ENCODE results near the gene VPS37C.
"Not testable (repeated sequence)": the region's sequence is repeated elsewhere in the genome, so short reads cannot be mapped to it uniquely, and the experiment has no call there.

VPS37C gene

GRCh38 chr11:61165785-61166184, 4.6 kb upstream of the VPS37C start:
- peaks cover 51% of the 10 kb centered on the region for H3K4me1 Mint-ChIP-seq (ENCODE audit: low read depth)
- not testable (repeated sequence) for H3K27me3 Mint-ChIP-seq; H3K4me3 Mint-ChIP-seq; H3K9me3 Mint-ChIP-seq; H3K36me3 Mint-ChIP-seq (ENCODE audit: low read depth); H3K27ac Mint-ChIP-seq

- Mint-ChIP-seq H3K27ac (peak overlapping the region; percentile 86), H3K4me1 (ENCODE audit: low read depth) (peaks cover 60% of the 10 kb centered on the region), H3K4me3 (peak overlapping the region; percentile 27)
These were observed 3.6 kb upstream of the VPS37C start for GRCh38 chr11:61164606-61165424.

GRCh38 chr11:61163714-61164605, 2.7 kb upstream of the VPS37C start:
- H3K4me3 Mint-ChIP-seq, result peak overlapping the region; percentile 27
- H3K27me3 Mint-ChIP-seq, result no peaks in the 10 kb centered on the region
- peak overlapping the region; percentile 86 for H3K27ac Mint-ChIP-seq
- H3K36me3 Mint-ChIP-seq (ENCODE audit: low read depth), result no peaks in the 10 kb centered on the region
- peaks cover 67% of the 10 kb centered on the region for H3K4me1 Mint-ChIP-seq (ENCODE audit: low read depth)
- no peaks in the 10 kb centered on the region for H3K9me3 Mint-ChIP-seq

More at GRCh38 chr11:61164606-61165424, 3.6 kb upstream of the VPS37C start:
- Mint-ChIP-seq H3K27me3 (no peaks in the 10 kb centered on the region), H3K9me3 (no peaks in the 10 kb centered on the region), H3K36me3 (ENCODE audit: low read depth) (no peaks in the 10 kb centered on the region)

- H3K4me3 Mint-ChIP-seq, result no peak overlapping the region
- no peaks in the 10 kb centered on the region for H3K27me3 Mint-ChIP-seq
- H3K9me3 Mint-ChIP-seq, result no peaks in the 10 kb centered on the region
- H3K36me3 Mint-ChIP-seq (ENCODE audit: low read depth), result no peaks in the 10 kb centered on the region
- H3K4me1 Mint-ChIP-seq (ENCODE audit: low read depth), result peaks cover 71% of the 10 kb centered on the region
- H3K27ac Mint-ChIP-seq, result peak overlapping the region; percentile 14
These were observed 1.8 kb upstream of the VPS37C start for GRCh38 chr11:61163021-61163420.

DNA sequence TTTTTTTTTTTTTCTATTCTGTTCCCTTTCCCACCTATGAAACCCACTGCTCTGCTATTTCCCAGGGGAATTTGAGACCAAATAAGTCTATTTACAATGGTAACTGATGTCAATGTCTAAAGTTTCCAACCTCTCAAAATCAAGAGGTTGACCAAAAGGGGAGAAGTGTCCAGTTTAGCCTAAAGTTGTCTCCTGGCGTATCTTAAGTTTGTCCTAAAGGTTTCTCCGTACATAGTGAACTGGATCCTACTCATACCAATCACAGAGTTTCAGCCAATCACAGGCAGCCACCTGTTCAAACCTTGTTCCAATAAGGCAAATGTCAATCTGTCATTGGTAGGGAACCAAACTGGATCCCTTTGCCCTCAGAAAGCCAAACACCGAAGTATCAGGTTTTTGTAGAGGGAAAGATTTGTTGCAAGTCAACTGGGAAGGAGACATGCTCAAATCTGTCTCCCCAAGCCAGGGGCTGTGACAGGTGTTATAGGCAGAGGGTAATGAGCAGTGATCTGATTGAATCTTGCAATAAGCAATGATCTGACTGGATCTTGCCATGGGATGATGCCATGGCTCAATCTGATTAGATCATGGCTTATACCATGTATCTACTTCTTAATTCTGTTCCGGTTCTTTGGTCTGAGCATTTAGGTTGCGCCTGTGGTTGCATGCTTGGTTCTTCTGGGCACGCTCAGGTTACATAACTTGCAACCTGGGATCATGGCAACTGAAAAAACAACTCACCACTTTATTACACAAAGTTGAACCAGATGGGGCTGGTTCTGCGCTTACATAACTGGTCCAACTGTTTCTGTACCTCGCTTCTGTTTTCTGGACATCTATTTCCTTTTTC, 1.1 kb upstream of the VPS37C start:
- peaks cover 7% of the 10 kb centered on the region for H3K36me3 Mint-ChIP-seq (ENCODE audit: low read depth)
- H3K27ac Mint-ChIP-seq, result peak overlapping the region; percentile 90
- H3K9me3 Mint-ChIP-seq, result no peaks in the 10 kb centered on the region
- H3K27me3 Mint-ChIP-seq, result no peaks in the 10 kb centered on the region
- H3K4me3 Mint-ChIP-seq, result peak overlapping the region; percentile 90
- H3K4me1 Mint-ChIP-seq (ENCODE audit: low read depth), result peaks cover 70% of the 10 kb centered on the region

- Mint-ChIP-seq H3K27ac (peak overlapping the region; percentile 83), H3K4me3 (peak overlapping the region; percentile 88), H3K27me3 (no peaks in the 10 kb centered on the region), H3K4me1 (ENCODE audit: low read depth) (peaks cover 72% of the 10 kb centered on the region), H3K9me3 (peaks cover 4% of the 10 kb centered on the region), H3K36me3 (ENCODE audit: low read depth) (peaks cover 19% of the 10 kb centered on the region)
These were observed 588 bp downstream of the VPS37C start for GRCh38 chr11:61160487-61161189.

DNA sequence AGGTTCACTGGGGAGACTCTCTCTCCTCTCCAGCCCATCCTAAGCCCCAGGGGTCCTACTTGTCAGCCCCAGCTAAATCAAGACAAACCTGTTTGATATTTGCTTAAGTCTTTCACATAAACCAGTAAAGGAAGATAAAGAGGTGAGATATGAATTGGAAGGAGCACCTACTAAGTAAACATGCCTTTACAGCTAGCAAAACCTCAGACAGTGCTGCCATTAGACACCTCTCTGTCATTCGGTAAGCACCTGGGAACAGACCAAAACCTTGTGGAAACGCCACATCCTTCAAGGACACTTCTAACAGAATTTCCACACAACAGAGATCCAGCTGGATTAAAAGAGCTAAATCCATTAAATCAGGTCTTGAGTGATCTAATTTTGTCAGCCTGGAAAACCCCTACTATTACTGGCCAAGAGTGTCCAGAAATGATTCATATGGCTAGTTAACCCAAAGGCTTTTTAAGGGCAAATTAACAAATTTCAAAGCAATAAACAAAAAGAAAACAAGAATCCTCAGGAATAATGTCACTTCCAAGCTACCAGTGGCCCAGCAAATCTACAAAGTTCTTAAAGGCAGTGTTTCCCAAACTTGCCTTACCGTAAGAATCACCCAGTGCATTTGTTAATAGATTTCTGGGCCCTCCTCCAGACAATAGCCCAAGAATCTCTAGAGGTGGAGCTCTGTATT, 2.4 kb downstream of the VPS37C start:
- Mint-ChIP-seq H3K4me1 (ENCODE audit: low read depth) (peaks cover 61% of the 10 kb centered on the region), H3K27me3 (no peaks in the 10 kb centered on the region), H3K9me3 (peaks cover 11% of the 10 kb centered on the region), H3K36me3 (ENCODE audit: low read depth) (peaks cover 34% of the 10 kb centered on the region), H3K27ac (no peak overlapping the region), H3K4me3 (no peak overlapping the region)

DNA sequence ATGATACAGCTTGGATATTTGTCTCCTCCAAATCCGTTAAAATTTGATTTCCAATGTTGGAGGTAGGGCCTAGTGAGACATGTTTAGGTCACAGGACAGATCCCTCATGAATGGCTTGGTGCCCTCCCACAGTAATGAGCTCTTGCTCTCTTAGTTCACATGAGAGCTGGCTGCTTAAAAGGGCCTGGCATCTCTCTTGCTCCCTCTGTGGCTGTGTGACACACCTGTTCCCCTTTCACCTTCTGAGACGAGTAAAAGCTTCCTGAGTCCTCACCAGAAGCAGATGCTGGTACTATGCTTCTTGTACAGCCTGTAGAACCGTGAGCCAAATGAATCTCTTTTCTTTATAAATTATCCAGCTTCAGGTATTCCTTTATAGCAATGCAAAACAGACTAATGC, 3.5 kb downstream of the VPS37C start:
- H3K27ac Mint-ChIP-seq, result no peak overlapping the region
- H3K36me3 Mint-ChIP-seq (ENCODE audit: low read depth), result peaks cover 34% of the 10 kb centered on the region
- H3K4me1 Mint-ChIP-seq (ENCODE audit: low read depth), result peaks cover 51% of the 10 kb centered on the region
- no peak overlapping the region for H3K4me3 Mint-ChIP-seq
- peaks cover 11% of the 10 kb centered on the region for H3K9me3 Mint-ChIP-seq
- H3K27me3 Mint-ChIP-seq, result no peaks in the 10 kb centered on the region

- H3K36me3 Mint-ChIP-seq (ENCODE audit: low read depth), result peaks cover 34% of the 10 kb centered on the region
- H3K9me3 Mint-ChIP-seq, result peaks cover 11% of the 10 kb centered on the region
- H3K4me3 Mint-ChIP-seq, result no peak overlapping the region
- H3K27ac Mint-ChIP-seq, result peak overlapping the region; percentile 6
- peaks cover 37% of the 10 kb centered on the region for H3K4me1 Mint-ChIP-seq (ENCODE audit: low read depth)
- H3K27me3 Mint-ChIP-seq, result no peaks in the 10 kb centered on the region
These were observed 5.5 kb downstream of the VPS37C start for GRCh38 chr11:61155741-61156140.

DNA sequence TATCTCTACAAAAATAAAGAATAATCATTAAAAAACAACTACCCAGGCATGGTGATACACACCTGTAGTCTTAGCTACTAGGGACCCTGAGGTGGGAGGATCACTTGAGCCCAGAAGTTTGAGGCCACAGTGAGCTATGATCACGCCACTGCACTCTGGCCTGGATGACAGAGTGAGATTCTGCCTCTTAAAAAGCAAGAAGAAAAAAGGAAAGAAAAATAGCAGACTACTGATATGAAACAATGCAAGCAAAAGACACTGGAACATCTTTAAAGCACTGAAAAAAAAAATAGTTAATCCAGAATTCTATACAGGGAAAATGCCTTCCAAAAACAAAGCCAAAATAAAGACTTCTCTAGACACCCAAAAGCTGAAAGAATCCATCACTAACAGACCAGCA, 5.9 kb downstream of the VPS37C start:
- H3K27ac Mint-ChIP-seq, result no peak overlapping the region
- no peak overlapping the region for H3K4me3 Mint-ChIP-seq
- H3K4me1 Mint-ChIP-seq (ENCODE audit: low read depth), result peaks cover 32% of the 10 kb centered on the region
- peaks cover 34% of the 10 kb centered on the region for H3K36me3 Mint-ChIP-seq (ENCODE audit: low read depth)
- H3K27me3 Mint-ChIP-seq, result no peaks in the 10 kb centered on the region
- peaks cover 11% of the 10 kb centered on the region for H3K9me3 Mint-ChIP-seq

DNA sequence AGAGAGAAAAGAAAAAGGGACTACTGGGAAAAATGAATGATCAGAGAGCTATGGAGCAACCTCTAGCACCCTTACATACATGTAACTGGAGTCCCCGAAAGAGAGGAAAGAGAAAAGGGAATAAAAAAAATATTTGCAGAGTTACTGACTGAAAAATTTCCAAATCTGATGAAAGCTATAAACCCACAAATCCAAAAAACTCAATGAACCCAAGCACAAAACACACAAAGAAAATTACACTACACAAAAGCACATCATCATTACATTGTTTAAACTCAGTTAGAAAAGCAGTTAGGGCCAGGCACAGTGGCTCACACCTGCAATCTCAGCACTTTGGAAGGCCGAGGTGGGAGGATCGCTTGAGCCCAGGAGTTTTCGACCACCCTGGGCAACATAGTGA, 6.7 kb downstream of the VPS37C start:
- H3K27ac Mint-ChIP-seq, result peak overlapping the region; percentile 7
- H3K4me1 Mint-ChIP-seq (ENCODE audit: low read depth), result peaks cover 26% of the 10 kb centered on the region
- no peaks in the 10 kb centered on the region for H3K27me3 Mint-ChIP-seq
- H3K36me3 Mint-ChIP-seq (ENCODE audit: low read depth), result peaks cover 34% of the 10 kb centered on the region
- peaks cover 11% of the 10 kb centered on the region for H3K9me3 Mint-ChIP-seq
- no peak overlapping the region for H3K4me3 Mint-ChIP-seq

- H3K4me3 Mint-ChIP-seq, result no peak overlapping the region
- H3K36me3 Mint-ChIP-seq (ENCODE audit: low read depth), result peaks cover 34% of the 10 kb centered on the region
- H3K9me3 Mint-ChIP-seq, result peaks cover 11% of the 10 kb centered on the region
- peaks cover 18% of the 10 kb centered on the region for H3K4me1 Mint-ChIP-seq (ENCODE audit: low read depth)
- H3K27ac Mint-ChIP-seq, result no peak overlapping the region
- no peaks in the 10 kb centered on the region for H3K27me3 Mint-ChIP-seq
These were observed 7.6 kb downstream of the VPS37C start for GRCh38 chr11:61153593-61154095.

- Mint-ChIP-seq H3K36me3 (ENCODE audit: low read depth) (peaks cover 34% of the 10 kb centered on the region), H3K9me3 (peaks cover 11% of the 10 kb centered on the region), H3K27ac (no peak overlapping the region), H3K4me3 (no peak overlapping the region), H3K27me3 (no peaks in the 10 kb centered on the region), H3K4me1 (ENCODE audit: low read depth) (peaks cover 13% of the 10 kb centered on the region)
These were observed 8.2 kb downstream of the VPS37C start for GRCh38 chr11:61152816-61153592.
